Activated CD8-positive, alpha-beta memory T cell treated with anti-CD3 and anti-CD28 coated beads for 24 hours (primary cell): ENCODE measurements around the gene TMEM178A.

Source experiments
- DNase-seq: peaks from one replicate; pipeline ENCODE4 v3.0.0-alpha.2; 2020

The TMEM178A gene

GRCh38 chr2:39682066-39682692, 16.5 kb downstream of the TMEM178A start:
- DNase-seq = no peak

DNA sequence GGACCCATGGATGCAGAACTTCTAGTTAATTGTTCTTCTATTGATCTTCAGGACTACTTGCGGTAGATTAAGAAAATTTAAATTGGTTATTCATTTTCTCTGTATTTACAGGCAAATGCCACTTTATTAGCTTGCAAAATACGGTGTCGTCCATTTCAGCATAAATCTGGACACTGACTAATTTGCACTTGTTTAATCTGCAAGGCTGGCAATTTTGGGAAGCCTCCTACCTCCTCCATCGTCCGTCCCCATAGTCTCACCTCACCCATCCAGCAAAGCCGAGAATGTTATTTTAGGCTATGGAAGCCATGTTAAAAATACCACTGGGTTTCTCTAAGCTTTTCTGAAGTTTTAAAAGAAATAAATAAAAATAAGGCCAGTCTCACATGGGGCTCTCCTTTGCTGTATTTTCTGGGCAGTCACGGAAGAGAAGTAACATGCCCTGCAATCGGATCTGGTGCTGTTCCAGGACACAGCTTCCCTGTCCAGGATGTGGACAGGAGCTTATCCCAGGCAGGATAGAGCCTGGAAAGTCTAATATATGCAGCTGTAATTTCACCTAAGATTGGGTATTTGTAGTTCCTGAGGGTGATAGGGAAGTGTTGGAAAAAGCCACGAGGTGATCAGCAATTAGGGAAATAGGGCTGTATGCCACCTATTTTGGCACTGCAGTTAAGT, 17.4 kb downstream of the TMEM178A start:
- no peak for DNase-seq

- no peak for DNase-seq
Observed at GRCh38 chr2:39684464-39684863, 18.7 kb downstream of the TMEM178A start.

- DNase-seq = no peak
Observed at GRCh38 chr2:39685126-39685525, 19.4 kb downstream of the TMEM178A start.

DNA sequence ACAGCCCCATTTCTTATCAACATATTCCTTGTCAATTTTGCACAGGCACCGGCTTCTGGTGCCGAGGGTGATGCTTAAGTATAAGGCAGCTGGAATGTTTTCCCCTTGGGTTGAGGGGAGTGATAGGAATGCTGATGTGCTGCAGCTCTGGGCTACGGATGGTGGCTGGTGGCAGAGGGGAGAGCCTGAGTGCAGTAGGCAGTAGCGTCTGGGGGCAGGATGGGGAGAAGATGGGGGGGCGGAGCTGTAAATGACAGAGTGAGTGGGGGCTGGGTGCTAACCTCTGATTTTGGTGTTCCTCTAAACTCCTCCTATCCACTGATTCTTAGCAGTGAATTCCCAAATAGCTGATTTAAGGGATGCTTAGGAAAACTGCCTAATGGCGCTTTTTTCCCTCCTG, 20.7 kb downstream of the TMEM178A start:
- DNase-seq = no peak

DNA sequence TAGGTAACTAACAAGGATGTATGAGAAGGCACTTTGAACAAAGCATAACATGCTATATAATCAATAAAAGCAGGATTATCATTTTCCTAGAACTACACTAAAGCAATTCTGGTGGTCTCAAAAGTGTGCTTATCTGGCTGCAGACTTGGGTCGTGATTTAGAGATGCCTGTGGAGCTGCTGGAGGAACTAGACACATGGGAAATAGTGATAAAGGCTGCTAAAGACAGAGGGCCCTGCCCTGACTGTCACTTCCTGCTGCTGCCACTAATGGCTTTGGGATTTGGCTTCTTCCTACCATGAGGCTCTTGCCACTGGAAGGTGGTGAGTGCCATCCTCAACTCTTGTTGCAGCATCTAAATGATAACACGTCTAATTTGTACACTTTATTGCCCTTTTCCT, 22.5 kb downstream of the TMEM178A start:
- no peak for DNase-seq

- DNase-seq = no peak
Observed at GRCh38 chr2:39689272-39689841, 23.6 kb downstream of the TMEM178A start.

GRCh38 chr2:39689876-39690275, 24.2 kb downstream of the TMEM178A start:
- DNase-seq = no peak

DNA sequence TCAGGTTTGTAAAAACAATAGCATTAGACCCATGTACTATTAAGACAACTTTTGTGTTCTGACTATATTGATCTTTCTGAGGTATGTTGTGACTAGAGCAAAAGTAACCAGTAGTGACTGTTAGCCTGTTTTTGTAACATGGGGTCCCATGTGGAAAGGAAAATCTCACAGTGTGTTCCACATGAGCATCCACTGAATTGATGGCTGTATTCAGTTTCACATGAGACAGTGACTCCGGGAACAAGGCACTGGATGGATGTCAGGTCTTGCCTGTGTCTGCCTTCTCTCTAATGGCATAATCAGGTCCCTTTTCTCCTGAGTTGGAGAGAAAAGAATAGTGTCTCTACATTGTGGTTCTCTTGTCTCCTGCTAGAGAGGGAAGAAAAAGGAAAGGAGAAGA, 27.5 kb downstream of the TMEM178A start:
- DNase-seq = no peak

- no peak for DNase-seq
Observed at GRCh38 chr2:39696101-39696553, 30.4 kb downstream of the TMEM178A start.

- no peak for DNase-seq
Observed at GRCh38 chr2:39696838-39697237, 31.1 kb downstream of the TMEM178A start.

DNA sequence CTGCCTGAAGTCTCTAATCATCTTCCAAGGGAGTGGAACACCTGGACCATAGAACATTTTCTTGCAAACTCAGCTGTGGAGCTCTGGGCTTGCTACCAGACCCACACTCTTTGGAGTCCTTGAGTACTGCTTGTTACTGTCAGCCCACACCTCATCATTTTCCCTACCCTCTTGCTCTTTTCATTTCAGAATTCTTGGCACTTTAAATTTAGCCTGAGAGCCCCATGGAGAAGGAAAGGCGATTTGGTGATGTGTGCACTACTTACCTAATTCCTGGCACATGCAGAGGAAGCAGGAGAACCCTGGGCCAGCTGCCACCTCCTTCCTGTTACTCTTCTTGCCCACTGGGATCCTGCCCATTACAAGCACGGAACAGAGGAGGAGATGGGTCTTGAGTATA, 31.7 kb downstream of the TMEM178A start:
- no peak for DNase-seq

- DNase-seq = no peak
Observed at GRCh38 chr2:39701137-39701536, 35.4 kb downstream of the TMEM178A start.

DNA sequence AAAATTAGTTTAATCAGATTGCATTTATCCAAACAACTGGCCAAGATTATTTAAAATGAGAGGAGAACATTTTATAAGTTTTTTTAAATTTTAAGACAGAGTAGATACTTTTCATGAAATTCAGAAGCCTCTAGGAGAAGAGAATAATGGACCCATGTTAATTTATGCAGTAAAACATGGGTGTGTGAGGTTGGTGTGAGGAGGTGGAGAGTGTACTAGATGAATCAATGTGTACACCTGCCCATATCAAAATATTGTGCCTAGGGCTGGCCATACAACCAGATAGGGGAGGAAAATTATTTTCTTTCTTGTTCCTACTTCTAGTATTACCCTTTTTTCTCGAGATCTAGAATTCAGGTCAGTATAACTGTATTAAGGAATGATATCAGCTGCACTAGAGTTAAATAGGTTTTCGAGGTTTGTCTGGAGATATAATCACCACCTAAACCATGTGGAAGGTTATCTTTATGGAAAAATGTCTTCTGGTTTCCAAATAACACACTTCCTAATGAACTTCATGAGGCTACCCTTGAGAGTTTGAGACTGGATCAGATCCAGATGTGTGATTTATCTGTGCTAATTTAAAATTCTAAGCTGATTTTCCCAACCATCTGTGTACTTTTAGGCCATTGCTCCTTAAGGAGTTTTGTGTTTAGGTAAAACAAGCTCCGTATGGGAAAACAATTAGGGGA, 37.6 kb downstream of the TMEM178A start:
- DNase-seq = no peak

DNA sequence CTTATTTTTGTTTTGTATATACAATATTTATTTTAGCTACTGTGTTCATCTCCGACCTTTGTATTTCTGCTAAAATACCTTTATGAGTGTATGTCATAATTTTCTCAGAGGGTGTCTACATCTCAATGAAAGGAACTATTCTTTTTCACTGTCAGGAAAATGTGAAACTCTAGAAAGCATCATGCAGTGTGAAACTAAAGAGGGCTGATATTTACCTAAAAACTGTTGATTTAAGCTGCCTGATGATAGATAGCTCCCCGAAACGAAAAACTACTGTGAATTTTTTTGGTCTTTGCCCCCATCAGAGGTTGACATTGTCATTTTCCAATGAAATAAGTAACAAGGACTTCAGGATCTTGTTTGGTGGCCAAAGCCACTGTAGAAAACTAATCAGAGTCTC, 38.8 kb downstream of the TMEM178A start:
- no peak for DNase-seq

- no peak for DNase-seq
Observed at GRCh38 chr2:39705638-39706037, 39.9 kb downstream of the TMEM178A start.

GRCh38 chr2:39706312-39706711, 40.6 kb downstream of the TMEM178A start:
- DNase-seq = no peak

DNA sequence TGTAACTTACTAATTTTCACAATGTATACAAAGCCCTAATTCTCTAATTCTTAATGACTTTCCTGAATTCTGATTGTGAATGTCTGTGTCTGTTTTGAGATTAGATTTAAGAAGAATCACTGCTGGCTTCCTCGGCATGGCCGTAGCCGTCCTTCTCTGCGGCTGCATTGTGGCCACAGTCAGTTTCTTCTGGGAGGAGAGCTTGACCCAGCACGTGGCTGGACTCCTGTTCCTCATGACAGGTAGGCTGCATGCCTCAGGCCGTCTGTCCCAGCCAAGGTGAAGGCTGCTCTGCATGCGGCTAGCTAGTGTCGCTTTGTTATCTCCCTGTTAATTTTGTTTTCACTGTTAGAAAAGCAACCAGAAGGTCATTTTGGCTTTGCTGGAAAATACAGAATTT, 41.2 kb downstream of the TMEM178A start:
- no peak for DNase-seq

DNA sequence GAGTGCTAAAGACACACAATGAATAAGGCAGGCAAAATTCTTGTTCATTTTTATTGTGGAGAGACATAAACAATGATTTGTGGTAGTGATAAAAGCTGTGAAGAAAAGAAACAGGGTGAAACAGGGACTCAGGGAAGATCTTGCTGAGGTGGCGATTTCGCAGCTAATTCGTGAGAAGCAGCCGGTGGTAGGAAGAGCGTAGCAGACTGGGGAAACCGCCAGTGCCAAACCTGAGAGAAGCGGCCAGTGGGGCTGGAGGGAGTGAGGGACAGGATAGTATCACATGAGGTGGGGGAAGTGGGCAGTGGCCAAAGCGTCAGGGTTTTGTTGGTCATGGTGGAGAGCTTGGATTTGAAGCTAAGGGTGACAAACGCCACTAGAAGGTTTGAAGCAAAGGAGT, 42.3 kb downstream of the TMEM178A start:
- no peak for DNase-seq

GRCh38 chr2:39710807-39711206, 45.1 kb downstream of the TMEM178A start:
- DNase-seq = no peak

- no peak for DNase-seq
Observed at GRCh38 chr2:39712953-39713352, 47.2 kb downstream of the TMEM178A start.

GRCh38 chr2:39715095-39715494, 49.4 kb downstream of the TMEM178A start:
- no peak for DNase-seq

GRCh38 chr2:39715822-39716221, 50.1 kb downstream of the TMEM178A start:
- DNase-seq = no peak

GRCh38 chr2:39717067-39717466, 51.4 kb downstream of the TMEM178A start:
- DNase-seq = no peak
